ENCODE results near the gene MRAP2.

DNA sequence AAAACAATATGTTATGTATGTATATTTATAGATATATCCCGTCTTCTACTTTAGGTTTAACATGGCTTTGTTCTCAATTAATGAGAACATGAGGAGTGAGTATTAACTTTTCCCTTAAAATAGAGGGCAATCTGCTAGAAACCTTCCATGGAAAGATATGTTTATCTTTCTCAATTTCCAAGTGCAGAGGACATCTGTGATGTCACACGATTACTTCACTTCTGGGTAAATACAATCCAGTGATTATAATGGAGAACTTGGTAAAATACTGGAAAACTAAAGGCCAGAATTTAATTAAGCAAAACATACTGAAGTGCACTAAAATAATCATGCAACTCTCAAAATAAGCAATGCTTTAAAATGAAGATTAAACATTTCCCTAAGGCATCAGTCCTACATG, 11.9 kb upstream of the MRAP2 start:
- TF ChIP-seq, protein P1, sequence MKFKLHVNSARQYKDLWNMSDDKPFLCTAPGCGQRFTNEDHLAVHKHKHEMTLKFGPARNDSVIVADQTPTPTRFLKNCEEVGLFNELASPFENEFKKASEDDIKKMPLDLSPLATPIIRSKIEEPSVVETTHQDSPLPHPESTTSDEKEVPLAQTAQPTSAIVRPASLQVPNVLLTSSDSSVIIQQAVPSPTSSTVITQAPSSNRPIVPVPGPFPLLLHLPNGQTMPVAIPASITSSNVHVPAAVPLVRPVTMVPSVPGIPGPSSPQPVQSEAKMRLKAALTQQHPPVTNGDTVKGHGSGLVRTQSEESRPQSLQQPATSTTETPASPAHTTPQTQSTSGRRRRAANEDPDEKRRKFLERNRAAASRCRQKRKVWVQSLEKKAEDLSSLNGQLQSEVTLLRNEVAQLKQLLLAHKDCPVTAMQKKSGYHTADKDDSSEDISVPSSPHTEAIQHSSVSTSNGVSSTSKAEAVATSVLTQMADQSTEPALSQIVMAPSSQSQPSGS (CRISPR knock-in tag; IDR thresholded peaks at IDR 0.05; ENCODE audit: borderline replicate concordance, low read depth), result no peak
- TF ChIP-seq, protein P2, sequence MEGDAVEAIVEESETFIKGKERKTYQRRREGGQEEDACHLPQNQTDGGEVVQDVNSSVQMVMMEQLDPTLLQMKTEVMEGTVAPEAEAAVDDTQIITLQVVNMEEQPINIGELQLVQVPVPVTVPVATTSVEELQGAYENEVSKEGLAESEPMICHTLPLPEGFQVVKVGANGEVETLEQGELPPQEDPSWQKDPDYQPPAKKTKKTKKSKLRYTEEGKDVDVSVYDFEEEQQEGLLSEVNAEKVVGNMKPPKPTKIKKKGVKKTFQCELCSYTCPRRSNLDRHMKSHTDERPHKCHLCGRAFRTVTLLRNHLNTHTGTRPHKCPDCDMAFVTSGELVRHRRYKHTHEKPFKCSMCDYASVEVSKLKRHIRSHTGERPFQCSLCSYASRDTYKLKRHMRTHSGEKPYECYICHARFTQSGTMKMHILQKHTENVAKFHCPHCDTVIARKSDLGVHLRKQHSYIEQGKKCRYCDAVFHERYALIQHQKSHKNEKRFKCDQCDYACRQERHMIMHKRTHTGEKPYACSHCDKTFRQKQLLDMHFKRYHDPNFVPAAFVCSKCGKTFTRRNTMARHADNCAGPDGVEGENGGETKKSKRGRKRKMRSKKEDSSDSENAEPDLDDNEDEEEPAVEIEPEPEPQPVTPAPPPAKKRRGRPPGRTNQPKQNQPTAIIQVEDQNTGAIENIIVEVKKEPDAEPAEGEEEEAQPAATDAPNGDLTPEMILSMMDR (IDR thresholded peaks at IDR 0.05), result no peak
- TF ChIP-seq, protein P3, sequence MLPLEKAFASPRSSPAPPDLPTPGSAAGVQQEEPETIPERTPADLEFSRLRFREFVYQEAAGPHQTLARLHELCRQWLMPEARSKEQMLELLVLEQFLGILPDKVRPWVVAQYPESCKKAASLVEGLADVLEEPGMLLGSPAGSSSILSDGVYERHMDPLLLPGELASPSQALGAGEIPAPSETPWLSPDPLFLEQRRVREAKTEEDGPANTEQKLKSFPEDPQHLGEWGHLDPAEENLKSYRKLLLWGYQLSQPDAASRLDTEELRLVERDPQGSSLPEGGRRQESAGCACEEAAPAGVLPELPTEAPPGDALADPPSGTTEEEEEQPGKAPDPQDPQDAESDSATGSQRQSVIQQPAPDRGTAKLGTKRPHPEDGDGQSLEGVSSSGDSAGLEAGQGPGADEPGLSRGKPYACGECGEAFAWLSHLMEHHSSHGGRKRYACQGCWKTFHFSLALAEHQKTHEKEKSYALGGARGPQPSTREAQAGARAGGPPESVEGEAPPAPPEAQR (CRISPR knock-in tag; IDR thresholded peaks at IDR 0.05), result no peak
- TF ChIP-seq FOXJ3 (CRISPR knock-in tag; IDR thresholded peaks at IDR 0.05; ENCODE audit: borderline replicate concordance), result no peak
- TF ChIP-seq CREB1 (CRISPR knock-in tag; IDR thresholded peaks at IDR 0.05), result no peak
- TF ChIP-seq TEAD4 (CRISPR knock-in tag; IDR thresholded peaks at IDR 0.05), result no peak
- TF ChIP-seq, protein P4, sequence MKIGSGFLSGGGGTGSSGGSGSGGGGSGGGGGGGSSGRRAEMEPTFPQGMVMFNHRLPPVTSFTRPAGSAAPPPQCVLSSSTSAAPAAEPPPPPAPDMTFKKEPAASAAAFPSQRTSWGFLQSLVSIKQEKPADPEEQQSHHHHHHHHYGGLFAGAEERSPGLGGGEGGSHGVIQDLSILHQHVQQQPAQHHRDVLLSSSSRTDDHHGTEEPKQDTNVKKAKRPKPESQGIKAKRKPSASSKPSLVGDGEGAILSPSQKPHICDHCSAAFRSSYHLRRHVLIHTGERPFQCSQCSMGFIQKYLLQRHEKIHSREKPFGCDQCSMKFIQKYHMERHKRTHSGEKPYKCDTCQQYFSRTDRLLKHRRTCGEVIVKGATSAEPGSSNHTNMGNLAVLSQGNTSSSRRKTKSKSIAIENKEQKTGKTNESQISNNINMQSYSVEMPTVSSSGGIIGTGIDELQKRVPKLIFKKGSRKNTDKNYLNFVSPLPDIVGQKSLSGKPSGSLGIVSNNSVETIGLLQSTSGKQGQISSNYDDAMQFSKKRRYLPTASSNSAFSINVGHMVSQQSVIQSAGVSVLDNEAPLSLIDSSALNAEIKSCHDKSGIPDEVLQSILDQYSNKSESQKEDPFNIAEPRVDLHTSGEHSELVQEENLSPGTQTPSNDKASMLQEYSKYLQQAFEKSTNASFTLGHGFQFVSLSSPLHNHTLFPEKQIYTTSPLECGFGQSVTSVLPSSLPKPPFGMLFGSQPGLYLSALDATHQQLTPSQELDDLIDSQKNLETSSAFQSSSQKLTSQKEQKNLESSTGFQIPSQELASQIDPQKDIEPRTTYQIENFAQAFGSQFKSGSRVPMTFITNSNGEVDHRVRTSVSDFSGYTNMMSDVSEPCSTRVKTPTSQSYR (CRISPR knock-in tag; IDR thresholded peaks at IDR 0.05), result no peak
- no peak for TF ChIP-seq ZNF121 (CRISPR knock-in tag; IDR thresholded peaks at IDR 0.05)
- no peak for TF ChIP-seq ZNF317 (CRISPR knock-in tag; IDR thresholded peaks at IDR 0.05; ENCODE audit: borderline replicate concordance, low read depth)

Measured in WTC11 (cell line).